Stimulated activated CD8-positive, alpha-beta memory T cell treated with anti-CD3 and anti-CD28 coated beads, Interleukin-4, amount 100 ng/mL, for 4 hours (primary cell): Measurements from ENCODE around the gene CNTN4.
"Not testable (repeated sequence)": the region's sequence is repeated elsewhere in the genome, so short reads cannot be mapped to it uniquely, and the experiment has no call there.

Experiments
- DNase-seq, 2 donors: peaks; one replicate each; pipeline ENCODE4 v3.0.0-alpha.2; 2020; ENCODE audit warnings: low read depth in 2 of 2, low spot score in 1 of 2

The CNTN4 gene

GRCh38 chr3:2774481-2775249, 676.0 kb downstream of the CNTN4 start:
- no peak for DNase-seq

- no peak for DNase-seq
These were observed 684.6 kb downstream of the CNTN4 start for GRCh38 chr3:2783261-2783660.

GRCh38 chr3:2784627-2785026, 686.0 kb downstream of the CNTN4 start:
- no peak for DNase-seq

- DNase-seq, result no peak
These were observed 691.7 kb downstream of the CNTN4 start for GRCh38 chr3:2790266-2790815.

- no peak for DNase-seq
These were observed 693.8 kb downstream of the CNTN4 start for GRCh38 chr3:2792432-2792831.

- DNase-seq, result no peak
These were observed 695.3 kb downstream of the CNTN4 start for GRCh38 chr3:2793987-2794386.

- no peak for DNase-seq
These were observed 703.8 kb downstream of the CNTN4 start for GRCh38 chr3:2802429-2802828.

- DNase-seq, result no peak
These were observed 708.8 kb downstream of the CNTN4 start for GRCh38 chr3:2807514-2807913.

- DNase-seq, result no peak
These were observed 712.1 kb downstream of the CNTN4 start for GRCh38 chr3:2810723-2811122.

GRCh38 chr3:2819571-2819970, 720.9 kb downstream of the CNTN4 start:
- no peak for DNase-seq

- DNase-seq, result not testable (repeated sequence)
These were observed 722.3 kb downstream of the CNTN4 start for GRCh38 chr3:2820982-2821381.

GRCh38 chr3:2822611-2823010, 723.9 kb downstream of the CNTN4 start:
- no peak for DNase-seq

- DNase-seq, result no peak
These were observed 724.4 kb downstream of the CNTN4 start for GRCh38 chr3:2823031-2823430.

- DNase-seq, result no peak
These were observed 725.0 kb downstream of the CNTN4 start for GRCh38 chr3:2823437-2824211.

GRCh38 chr3:2826036-2826435, 727.4 kb downstream of the CNTN4 start:
- no peak for DNase-seq

GRCh38 chr3:2826453-2826852, 727.8 kb downstream of the CNTN4 start:
- DNase-seq, result no peak

GRCh38 chr3:2837239-2837638, 738.6 kb downstream of the CNTN4 start:
- no peak for DNase-seq

- no peak for DNase-seq
These were observed 739.2 kb downstream of the CNTN4 start for GRCh38 chr3:2837910-2838309.

GRCh38 chr3:2838546-2839157, 740.0 kb downstream of the CNTN4 start:
- no peak for DNase-seq

GRCh38 chr3:2839876-2840275, 741.2 kb downstream of the CNTN4 start:
- DNase-seq, result no peak

- no peak for DNase-seq
These were observed 748.6 kb downstream of the CNTN4 start for GRCh38 chr3:2847062-2847841.
